Measurements from ENCODE around the gene FAM20A. TPM values are rescaled to one million over a fixed set of nuclear protein-coding genes. Genes with fewer than 3 reads are reported as not detected.
"Not testable (repeated sequence)": the region's sequence is repeated elsewhere in the genome, so short reads cannot be mapped to it uniquely, and the experiment has no call there.

FAM20A gene
- total and polyA plus RNA-seq, 8 donors = 11.4 to 81.3 (median 17.0) TPM; not detected in 1

DNA sequence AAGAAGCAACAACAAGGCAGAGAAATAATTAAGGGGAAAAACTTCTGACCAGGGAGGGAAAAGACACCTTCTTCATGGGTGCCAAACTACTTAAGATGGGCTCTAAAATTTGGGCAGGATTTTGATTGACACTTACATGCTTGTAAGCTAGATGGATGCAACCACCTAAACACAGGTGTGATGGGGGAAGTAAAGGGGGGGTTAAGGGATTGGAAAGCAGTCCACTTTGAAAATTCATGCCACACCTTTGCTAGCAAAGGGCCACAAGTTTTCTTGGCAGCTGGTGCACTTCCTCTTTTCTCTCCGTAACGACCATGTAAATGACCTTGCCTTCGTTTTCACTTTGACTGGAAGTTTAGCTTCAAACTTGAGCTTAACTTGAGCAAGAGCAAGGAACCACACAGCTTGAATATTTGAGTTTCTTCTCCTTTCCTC, 103.3 kb downstream of the FAM20A start:
- peak in 2 of 3 donors; percentile 20 to 58 for TF ChIP-seq POLR2AphosphoS5 (IDR thresholded peaks at IDR 0.05)
- TF ChIP-seq, protein P1, sequence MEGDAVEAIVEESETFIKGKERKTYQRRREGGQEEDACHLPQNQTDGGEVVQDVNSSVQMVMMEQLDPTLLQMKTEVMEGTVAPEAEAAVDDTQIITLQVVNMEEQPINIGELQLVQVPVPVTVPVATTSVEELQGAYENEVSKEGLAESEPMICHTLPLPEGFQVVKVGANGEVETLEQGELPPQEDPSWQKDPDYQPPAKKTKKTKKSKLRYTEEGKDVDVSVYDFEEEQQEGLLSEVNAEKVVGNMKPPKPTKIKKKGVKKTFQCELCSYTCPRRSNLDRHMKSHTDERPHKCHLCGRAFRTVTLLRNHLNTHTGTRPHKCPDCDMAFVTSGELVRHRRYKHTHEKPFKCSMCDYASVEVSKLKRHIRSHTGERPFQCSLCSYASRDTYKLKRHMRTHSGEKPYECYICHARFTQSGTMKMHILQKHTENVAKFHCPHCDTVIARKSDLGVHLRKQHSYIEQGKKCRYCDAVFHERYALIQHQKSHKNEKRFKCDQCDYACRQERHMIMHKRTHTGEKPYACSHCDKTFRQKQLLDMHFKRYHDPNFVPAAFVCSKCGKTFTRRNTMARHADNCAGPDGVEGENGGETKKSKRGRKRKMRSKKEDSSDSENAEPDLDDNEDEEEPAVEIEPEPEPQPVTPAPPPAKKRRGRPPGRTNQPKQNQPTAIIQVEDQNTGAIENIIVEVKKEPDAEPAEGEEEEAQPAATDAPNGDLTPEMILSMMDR (IDR thresholded peaks at IDR 0.05) = no peak
- Histone ChIP-seq H3K27me3 (no peaks in the 10 kb centered on the region), H3K9me3 (no peaks in the 10 kb centered on the region), H3K4me3 (no peak overlapping the region), H3K4me1 (peaks cover 9 to 33% (median 17%) of the 10 kb centered on the region in 4 donors), H3K27ac (peak overlapping the region; percentile 41 to 88 (median 67)), H3K36me3 (no peaks in the 10 kb centered on the region)
- intact Hi-C loops (cut with DNase I; ENCODE audit: low total_unique reads) = no loop called here
- WGBS, 5 donors = 3 to 15% (median 8%) methylated on average over 3 of the region's 3 CpGs
- DNase-seq = peak; percentile 61 to 71

DNA sequence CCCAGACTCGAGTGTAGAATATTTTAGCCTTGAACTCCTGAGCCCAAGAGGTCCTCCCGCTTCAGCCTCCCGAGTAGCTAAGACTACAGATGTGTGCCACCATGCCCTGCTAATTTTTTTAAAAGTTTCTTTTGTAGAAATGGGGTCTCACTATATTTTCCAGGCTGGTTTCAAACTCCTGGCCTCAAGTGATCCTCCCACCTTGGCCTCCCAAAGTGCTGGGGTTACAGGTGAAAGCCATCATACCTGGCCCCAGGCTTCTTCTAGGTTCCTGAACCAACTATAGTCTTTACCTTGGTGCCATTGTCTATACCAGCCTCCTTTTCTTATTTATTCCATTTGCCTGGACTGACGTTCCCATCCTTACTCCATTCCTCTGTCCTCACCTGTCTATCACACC, 106.1 kb downstream of the FAM20A start:
- intact Hi-C loops (cut with DNase I; ENCODE audit: low total_unique reads) = no loop called here
- WGBS, 5 donors = 90 to 96% (median 94%) methylated on average over 4 of the region's 4 CpGs

DNA sequence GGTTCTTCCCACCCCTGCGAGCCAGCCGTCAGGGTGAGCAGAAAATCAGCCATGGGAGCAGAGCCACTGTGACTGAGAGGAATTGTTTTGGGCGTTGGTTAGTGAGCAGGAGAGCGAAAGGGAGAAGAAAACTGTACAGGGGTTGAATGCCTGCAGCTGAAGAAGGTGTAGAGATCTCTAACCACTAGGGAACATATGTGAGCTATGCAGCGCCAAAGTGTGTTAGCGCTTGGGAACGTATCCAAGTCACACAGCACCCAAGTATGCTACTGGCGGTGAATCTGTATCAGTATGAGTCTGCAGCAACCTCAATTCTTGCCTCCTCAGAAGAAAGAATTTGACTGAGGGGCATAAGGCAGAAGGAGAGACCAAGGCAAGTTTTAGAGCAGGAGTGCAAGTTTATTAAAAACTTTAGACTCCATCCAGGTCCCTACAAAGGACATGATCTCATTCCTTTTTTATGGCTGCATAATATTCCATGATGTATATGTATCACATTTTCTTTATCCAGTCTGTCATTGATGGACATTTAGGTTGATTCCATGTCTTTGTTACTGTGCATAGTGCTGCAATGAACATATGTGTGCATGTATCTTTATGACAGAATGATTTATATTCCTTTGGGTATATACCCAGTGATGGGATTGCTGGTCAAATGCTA, 108.6 kb downstream of the FAM20A start:
- peak in 1 of 2 donors; percentile 49 for DNase-seq
- H3K36me3 ChIP-seq; H3K27me3 ChIP-seq; H3K9me3 ChIP-seq; intact Hi-C loops (cut with DNase I; ENCODE audit: low total_unique reads): not testable (repeated sequence)
- H3K4me1 ChIP-seq = peaks cover 7 to 40% (median 21%) of the 10 kb centered on the region in 4 donors
- H3K4me3 ChIP-seq = peak overlapping the region in 2 of 4 donors; percentile 8 to 9
- 66 to 83% (median 72%) methylated on average over 8 of the region's 8 CpGs for WGBS, 5 donors
- H3K27ac ChIP-seq = peak overlapping the region in 4 of 5 donors; percentile 17 to 70 (median 63)

More for the DNA sequence above, 106.1 kb downstream of the FAM20A start:
- Histone ChIP-seq H3K36me3 (no peaks in the 10 kb centered on the region), H3K27me3 (no peaks in the 10 kb centered on the region), H3K27ac (no peak overlapping the region), H3K9me3 (no peaks in the 10 kb centered on the region), H3K4me3 (no peak overlapping the region), H3K4me1 (peaks cover 16 to 60% (median 32%) of the 10 kb centered on the region in 4 donors)
- DNase-seq = no peak
- TF ChIP-seq POLR2AphosphoS5 (IDR thresholded peaks at IDR 0.05) = no peak

DNA sequence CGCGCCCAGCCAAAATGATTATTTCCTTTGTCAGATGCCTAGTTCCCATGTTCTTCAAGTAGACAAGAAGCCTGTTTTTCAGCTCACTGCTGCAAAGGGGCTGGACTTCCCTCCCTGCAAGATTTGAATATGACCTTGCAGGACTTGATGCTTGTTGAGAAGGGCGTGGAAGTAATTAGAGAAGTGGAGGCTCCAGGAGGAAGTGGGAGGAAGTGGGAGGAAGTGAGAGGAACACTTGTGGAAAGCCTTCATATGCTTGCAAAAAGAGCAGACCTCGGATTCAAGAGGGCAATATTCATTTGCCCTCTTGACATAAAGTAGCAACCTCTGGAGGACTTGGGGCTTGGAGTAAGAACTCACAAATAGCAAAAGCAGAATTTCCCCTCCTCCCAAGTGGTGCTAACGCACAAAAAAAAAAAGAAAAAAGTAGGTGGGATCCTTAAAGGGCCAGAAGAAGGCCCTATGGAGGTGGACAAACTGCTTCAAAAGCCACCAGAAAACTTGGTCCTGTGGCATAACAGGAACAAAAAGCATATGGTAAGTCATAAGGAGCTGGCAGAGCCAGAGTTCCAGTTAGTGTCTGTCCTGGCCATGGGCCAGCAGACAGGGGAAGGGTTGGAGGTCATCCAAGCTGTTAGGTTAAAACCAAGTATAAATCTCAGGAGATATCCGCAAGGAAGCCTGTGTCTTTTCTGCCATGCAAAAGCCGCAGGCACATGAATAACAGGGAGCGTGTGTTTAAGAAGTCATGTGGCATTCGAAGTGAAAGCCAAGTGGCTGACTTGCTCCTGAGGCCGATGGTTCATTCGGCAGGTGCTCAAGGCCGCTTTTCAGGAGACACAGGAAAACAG, 109.6 kb downstream of the FAM20A start:
- no peaks in the 10 kb centered on the region for H3K9me3 ChIP-seq
- intact Hi-C loops (cut with DNase I; ENCODE audit: low total_unique reads) = no loop called here
- DNase-seq = peak; percentile 57 to 60
- H3K27me3 ChIP-seq = no peaks in the 10 kb centered on the region
- TF ChIP-seq POLR2AphosphoS5 (IDR thresholded peaks at IDR 0.05) = peak in 1 of 3 donors; percentile 5
- TF ChIP-seq, protein P1 (IDR thresholded peaks at IDR 0.05) = no peak
- peak overlapping the region in 4 of 5 donors; percentile 17 to 70 (median 63) for H3K27ac ChIP-seq
- peak overlapping the region in 2 of 4 donors; percentile 8 to 9 for H3K4me3 ChIP-seq
- H3K4me1 ChIP-seq = peaks cover 7 to 36% (median 20%) of the 10 kb centered on the region in 4 donors
- H3K36me3 ChIP-seq = no peaks in the 10 kb centered on the region
- WGBS, 5 donors = 46 to 60% (median 52%) methylated on average over 9 to 12 of the region's 12 CpGs

DNA sequence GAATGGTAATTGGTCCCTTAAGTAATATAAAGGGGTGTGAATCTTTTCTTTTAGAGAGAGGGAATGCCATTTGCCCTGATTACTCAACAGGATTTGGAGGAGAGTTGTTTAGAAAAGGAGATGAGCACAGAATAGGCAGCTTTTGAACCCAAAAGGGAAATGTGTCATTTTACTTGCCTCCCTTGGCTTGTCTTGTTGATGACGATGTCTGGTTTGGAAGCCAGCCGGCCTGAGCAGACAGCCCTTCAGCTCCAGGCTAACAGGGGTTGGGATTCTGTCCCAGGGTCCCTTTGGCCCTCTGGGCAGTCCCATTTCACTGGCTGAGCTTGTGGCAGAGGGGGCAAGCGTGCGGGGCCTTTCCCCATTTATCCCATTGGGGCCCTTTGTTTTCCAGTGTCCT, 111.2 kb downstream of the FAM20A start:
- Histone ChIP-seq H3K27me3 (no peaks in the 10 kb centered on the region), H3K27ac (no peak overlapping the region), H3K4me3 (no peak overlapping the region), H3K36me3 (no peaks in the 10 kb centered on the region), H3K9me3 (no peaks in the 10 kb centered on the region), H3K4me1 (peaks cover 7 to 36% (median 20%) of the 10 kb centered on the region in 4 donors)
- intact Hi-C loops (cut with DNase I; ENCODE audit: low total_unique reads) = no loop called here
- no peak for DNase-seq
- 59 to 90% (median 78%) methylated on average over 4 of the region's 4 CpGs for WGBS, 5 donors
- TF ChIP-seq POLR2A (IDR thresholded peaks at IDR 0.05) = no peak
- TF ChIP-seq, protein P1 (IDR thresholded peaks at IDR 0.05) = no peak
- no peak for TF ChIP-seq POLR2AphosphoS5 (IDR thresholded peaks at IDR 0.05)
- TF ChIP-seq EP300 (IDR thresholded peaks at IDR 0.05) = no peak

Other genes with a start within 250 kb of the FAM20A start
- gene WIPI1, start 143.9 kb downstream of the FAM20A start, total RNA-seq = 10 to 100 TPM in 4 of 5 donors, 1 to 10 TPM in 1; 8.2 to 99.1 (median 76.3) TPM
- 10 to 100 TPM; 20.3 to 49.7 (median 35.3) TPM for gene WIPI1, start 143.9 kb downstream of the FAM20A start, polyA plus RNA-seq
- gene PRKAR1A, start 88.9 kb downstream of the FAM20A start, total RNA-seq = 100 to 1,000 TPM in 3 of 5 donors, 10 to 100 TPM in 2; 22.6 to 323 (median 154) TPM
- gene PRKAR1A, start 88.9 kb downstream of the FAM20A start, polyA plus RNA-seq = 10 to 100 TPM; 38.9 to 89.5 (median 71.2) TPM